Mesenchymal stem cell (in vitro differentiated cells and primary cell): ENCODE data around the gene KLRC4.

Source experiments
- DNase-seq: peaks from one replicate; pipeline ENCODE4 v3.0.0-alpha.2; 2013
- H2AFZ ChIP-seq: one replicate; pipeline ENCODE4 v1.6.1; 2013; ENCODE audit warnings: low read depth, mild to moderate bottlenecking, control low read depth, inconsistent platforms, low read length, moderate library complexity
- H2AK5ac ChIP-seq: 2 replicates; pipeline ENCODE4 v1.6.1; 2013; ENCODE audit warnings: low read length, moderate library complexity, mild to moderate bottlenecking, inconsistent platforms; ENCODE audit not compliant: severe bottlenecking
- H2BK120ac ChIP-seq: one replicate; pipeline ENCODE4 v1.6.1; 2013; ENCODE audit warnings: low read depth, mild to moderate bottlenecking, inconsistent platforms, low read length, moderate library complexity
- H2BK12ac ChIP-seq, 2 experiments: one replicate each; pipeline ENCODE4 v1.6.1; 2013; ENCODE audit warnings: inconsistent platforms in 2 of 2, low read length in 2 of 2, mild to moderate bottlenecking in 2 of 2, moderate library complexity in 2 of 2, control low read depth in 1 of 2
- H2BK15ac ChIP-seq: one replicate; pipeline ENCODE4 v1.6.1; 2013; ENCODE audit warnings: mild to moderate bottlenecking, low read depth, inconsistent platforms; ENCODE audit not compliant: poor library complexity, severe bottlenecking
- H2BK5ac ChIP-seq: 2 replicates; pipeline ENCODE4 v1.6.1; 2013; ENCODE audit warnings: low read depth, mild to moderate bottlenecking, low read length, control low read depth, inconsistent platforms; ENCODE audit not compliant: poor library complexity, severe bottlenecking
- H3K14ac ChIP-seq, 2 experiments: one replicate each; pipeline ENCODE4 v1.6.1; 2013; ENCODE audit warnings: inconsistent platforms in 2 of 2, low read length in 2 of 2, control low read depth in 1 of 2, mild to moderate bottlenecking in 1 of 2, moderate library complexity in 1 of 2
- H3K18ac ChIP-seq, 2 experiments: one replicate each; pipeline ENCODE4 v1.6.1; 2013; ENCODE audit warnings: inconsistent platforms in 2 of 2, low read length in 2 of 2, control low read depth in 1 of 2, low read depth in 1 of 2, mild to moderate bottlenecking in 1 of 2
- H3K23ac ChIP-seq, 2 experiments: one replicate each; pipeline ENCODE4 v1.6.1; 2013; ENCODE audit warnings: inconsistent platforms in 2 of 2, low read length in 2 of 2, mild to moderate bottlenecking in 2 of 2, moderate library complexity in 2 of 2, control low read depth in 1 of 2
- H3K27ac ChIP-seq: 2 replicates; pipeline ENCODE4 v1.5.1; 2013; ENCODE audit warnings: mild to moderate bottlenecking, moderate library complexity, low read length, control low read depth, inconsistent platforms; ENCODE audit not compliant: poor library complexity, severe bottlenecking
- H3K27me3 ChIP-seq, 2 experiments: 2 replicates each; pipeline versions ENCODE4 v1.6.1 to v1.7.0; 2013; ENCODE audit warnings: low read length in 2 of 2, mild to moderate bottlenecking in 2 of 2, moderate library complexity in 2 of 2, control low read depth in 1 of 2, inconsistent platforms in 1 of 2; ENCODE audit not compliant: control insufficient read depth in 1 of 2, insufficient read depth in 1 of 2
- H3K36me3 ChIP-seq, 2 experiments: 2 replicates each; pipeline versions ENCODE4 v1.6.1 to v1.7.0; 2013; ENCODE audit warnings: low read length in 2 of 2, control low read depth in 1 of 2, inconsistent platforms in 1 of 2, low read depth in 1 of 2, mild to moderate bottlenecking in 1 of 2; ENCODE audit not compliant: insufficient read depth in 2 of 2, control insufficient read depth in 1 of 2
- H3K4ac ChIP-seq, 2 experiments: one replicate each; pipeline ENCODE4 v1.6.1; 2013; ENCODE audit warnings: inconsistent platforms in 2 of 2, low read length in 2 of 2, mild to moderate bottlenecking in 2 of 2, moderate library complexity in 2 of 2, control low read depth in 1 of 2, low read depth in 1 of 2
- H3K4me1 ChIP-seq: 2 replicates; pipeline ENCODE4 v1.6.1; 2013; ENCODE audit warnings: low read depth, low read length, control low read depth; ENCODE audit not compliant: control insufficient read depth, insufficient read depth
- H3K4me2 ChIP-seq: 2 replicates; pipeline ENCODE4 v1.6.1; 2013; ENCODE audit warnings: low read length, mild to moderate bottlenecking, inconsistent platforms; ENCODE audit not compliant: poor library complexity, severe bottlenecking
- H3K4me3 ChIP-seq, 2 experiments: 2 replicates each; pipeline versions ENCODE4 v1.5.1 to v1.7.0; 2013; ENCODE audit warnings: low read length in 2 of 2, mild to moderate bottlenecking in 2 of 2, control low read depth in 1 of 2, low read depth in 1 of 2; ENCODE audit not compliant: insufficient read depth in 1 of 2
- H3K79me1 ChIP-seq: replicated peaks from 2 replicates; pipeline ENCODE4 v1.6.1; 2013; ENCODE audit warnings: mild to moderate bottlenecking, control low read depth, low read length, inconsistent platforms; ENCODE audit not compliant: poor library complexity, severe bottlenecking
- H3K9ac ChIP-seq: 2 replicates; pipeline ENCODE4 v1.7.0; 2013; ENCODE audit warnings: mild to moderate bottlenecking, low read length, moderate library complexity
- H3K9me3 ChIP-seq: 2 replicates; pipeline ENCODE4 v1.7.0; 2013; ENCODE audit warnings: mild to moderate bottlenecking, low read length; ENCODE audit not compliant: control insufficient read depth
- H4K8ac ChIP-seq: one replicate; pipeline ENCODE4 v1.6.1; 2013; ENCODE audit warnings: inconsistent platforms, mild to moderate bottlenecking, low read length, moderate library complexity
- H4K91ac ChIP-seq: one replicate; pipeline ENCODE4 v1.6.1; 2013; ENCODE audit warnings: mild to moderate bottlenecking, low read length, inconsistent platforms
- WGBS: methylation state at CpG from one replicate; pipeline ENCODE4 v1.1.7; 2013; ENCODE audit warnings: mixed read lengths; 5-methylcytosine and 5-hydroxymethylcytosine counted together

KLRC4 gene

DNA sequence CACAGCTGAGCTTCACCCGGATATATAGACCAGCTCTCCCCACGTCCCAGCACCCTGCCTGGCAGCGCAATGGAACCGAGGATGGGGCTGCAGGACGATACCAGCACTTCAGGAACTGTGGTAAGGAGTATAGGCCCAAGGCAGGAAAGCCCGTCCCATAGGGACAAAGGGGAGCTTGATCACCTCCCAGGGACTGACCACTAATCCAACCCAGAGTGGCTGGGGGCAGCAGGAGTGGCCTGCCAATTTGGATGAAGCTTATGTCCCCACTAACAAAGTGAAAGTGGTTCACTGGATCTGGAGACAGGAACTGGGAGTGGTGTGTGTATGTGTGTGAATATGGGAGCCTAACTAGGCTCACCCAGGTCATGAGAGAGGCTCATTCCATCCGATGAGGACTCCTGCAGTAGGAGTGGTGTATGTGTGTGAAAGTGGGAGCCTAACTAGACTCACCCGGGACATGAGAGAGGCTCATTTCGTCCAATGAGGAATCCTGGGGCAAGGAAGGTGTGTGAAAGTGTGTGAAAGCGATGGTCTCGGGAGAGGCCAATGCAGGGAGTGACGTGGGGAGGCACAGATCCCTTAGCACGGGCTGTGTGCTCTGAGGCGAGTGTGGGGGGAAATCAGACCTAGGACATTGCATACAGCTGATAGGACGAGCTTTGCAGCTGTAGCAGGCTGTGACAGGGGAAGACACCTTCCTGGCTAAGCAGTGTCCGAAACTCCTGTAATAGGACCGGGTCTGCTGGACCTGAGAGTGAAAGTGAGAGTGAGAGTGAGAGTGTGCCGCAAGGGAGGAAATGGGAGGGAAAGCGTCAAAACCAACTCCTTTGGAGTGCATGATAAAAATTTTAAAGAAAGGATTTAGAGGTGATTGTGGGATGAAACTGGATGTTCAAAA, 45.4 kb downstream of the KLRC4 start:
- Histone ChIP-seq H2AK5ac (peak overlapping the region; percentile 93), H3K9ac (peak overlapping the region; percentile 95), H3K27ac (peak overlapping the region; percentile 97), H3K4me1 (peaks cover 9% of the 10 kb centered on the region), H2BK120ac (peak overlapping the region; percentile 98), H3K14ac (peak overlapping the region in 1 of 2 experiments; percentile 93), H3K18ac (peak overlapping the region; percentile 91 to 95), H3K4ac (peak overlapping the region; percentile 89 to 99), H2AFZ (peak overlapping the region; percentile 65), H2BK12ac (peak overlapping the region; percentile 20 to 80), H3K27me3 (no peaks in the 10 kb centered on the region), H3K4me3 (peak overlapping the region; percentile 48 to 84), H4K91ac (peak overlapping the region; percentile 77), H3K23ac (no peak overlapping the region), H2BK5ac (peak overlapping the region; percentile 90), H3K36me3 (peaks cover 0 to 4% of the 10 kb centered on the region in 2 experiments), H2BK15ac (peak overlapping the region; percentile 80), H3K9me3 (peaks cover 8% of the 10 kb centered on the region), H3K4me2 (peak overlapping the region; percentile 79), H4K8ac (peak overlapping the region; percentile 94), H3K79me1 (peaks cover 10% of the 10 kb centered on the region)
- WGBS = 22% methylated on average over 19 of the region's 19 CpGs
- DNase-seq = peak; percentile 73

- Histone ChIP-seq H3K14ac (peak overlapping the region in 1 of 2 experiments; percentile 93), H2AK5ac (peak overlapping the region; percentile 93), H2AFZ (peak overlapping the region; percentile 65), H3K79me1 (peaks cover 9% of the 10 kb centered on the region), H3K36me3 (peaks cover 0 to 4% of the 10 kb centered on the region in 2 experiments), H3K23ac (no peak overlapping the region), H3K4me3 (peak overlapping the region; percentile 31 to 84), H2BK120ac (peak overlapping the region; percentile 98), H3K27me3 (no peaks in the 10 kb centered on the region), H4K91ac (peak overlapping the region; percentile 77), H3K4me2 (peak overlapping the region; percentile 79), H2BK15ac (peak overlapping the region; percentile 80), H4K8ac (peak overlapping the region; percentile 94), H3K9me3 (peaks cover 8% of the 10 kb centered on the region), H2BK5ac (peak overlapping the region; percentile 90), H2BK12ac (peak overlapping the region; percentile 20 to 80), H3K4ac (peak overlapping the region; percentile 89 to 99), H3K27ac (peak overlapping the region; percentile 97), H3K4me1 (peaks cover 9% of the 10 kb centered on the region), H3K18ac (peak overlapping the region; percentile 91 to 95), H3K9ac (peak overlapping the region; percentile 95)
- WGBS = 70% methylated on average over 5 of the region's 5 CpGs
- no peak for DNase-seq
These were observed 46.0 kb downstream of the KLRC4 start for GRCh38 chr12:10363658-10363913.

DNA sequence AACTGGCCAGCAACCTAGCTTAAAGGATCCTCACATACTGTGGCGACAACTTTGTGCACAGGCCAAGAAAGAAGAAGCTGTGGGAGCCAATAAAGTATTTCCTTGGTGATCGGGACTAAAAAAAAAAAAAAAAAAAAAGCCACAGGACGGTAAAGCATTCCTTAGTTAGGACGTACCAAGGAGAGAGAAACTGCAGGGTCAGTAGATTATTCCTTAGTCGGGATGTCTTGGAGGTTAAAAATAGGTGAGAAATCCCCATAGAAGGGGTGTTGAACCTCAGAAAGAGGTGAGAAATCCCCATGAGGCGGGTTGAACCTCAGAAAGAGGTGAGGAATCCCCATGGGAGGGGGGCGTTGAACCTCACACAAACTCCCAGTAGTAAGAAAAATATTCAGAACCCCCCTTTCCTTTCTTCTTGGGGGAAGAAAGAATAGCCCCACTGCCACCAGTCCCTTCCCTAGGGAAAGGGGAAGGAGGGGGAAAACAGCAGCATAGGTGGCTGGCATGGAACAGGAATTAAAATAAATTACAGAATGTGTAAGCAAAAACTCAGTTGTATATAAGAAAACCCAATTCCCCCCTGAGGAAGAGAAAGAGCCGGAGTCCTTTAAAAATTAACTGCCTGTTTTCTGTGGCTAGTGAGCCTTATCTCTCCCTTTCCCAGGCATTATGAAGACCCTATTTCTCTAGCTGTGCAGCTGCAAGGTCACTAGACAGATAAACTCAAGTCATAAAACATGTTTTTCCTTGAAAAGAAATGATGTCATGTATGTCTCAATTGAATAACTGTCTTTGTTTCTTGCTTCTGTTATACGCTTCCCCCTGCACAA, 46.5 kb downstream of the KLRC4 start:
- peak overlapping the region; percentile 85 for H2BK120ac ChIP-seq
- no peak overlapping the region for H2AFZ ChIP-seq
- peak overlapping the region; percentile 95 for H3K9ac ChIP-seq
- no peaks in the 10 kb centered on the region for H3K36me3 ChIP-seq
- H2BK5ac ChIP-seq = peak overlapping the region; percentile 97
- H3K27ac ChIP-seq = peak overlapping the region; percentile 97
- H3K4me1 ChIP-seq = peaks cover 9% of the 10 kb centered on the region
- H4K8ac ChIP-seq = peak overlapping the region; percentile 10
- H2BK15ac ChIP-seq = no peak overlapping the region
- no peak overlapping the region for H3K23ac ChIP-seq
- peak overlapping the region in 1 of 2 experiments; percentile 63 for H3K4ac ChIP-seq
- peak; percentile 52 for DNase-seq
- H3K4me2 ChIP-seq = peak overlapping the region; percentile 79
- WGBS = 12% methylated on average over 7 of the region's 9 CpGs
- H2AK5ac ChIP-seq = peak overlapping the region; percentile 93
- no peaks in the 10 kb centered on the region for H3K27me3 ChIP-seq
- peak overlapping the region in 1 of 2 experiments; percentile 84 for H3K4me3 ChIP-seq
- H3K14ac ChIP-seq = no peak overlapping the region
- H4K91ac ChIP-seq = peak overlapping the region; percentile 29
- H3K18ac ChIP-seq = peak overlapping the region in 1 of 2 experiments; percentile 95
- peaks cover 5% of the 10 kb centered on the region for H3K9me3 ChIP-seq
- no peak overlapping the region for H2BK12ac ChIP-seq
- peaks cover 4% of the 10 kb centered on the region for H3K79me1 ChIP-seq

GRCh38 chr12:10362325-10362724, 47.2 kb downstream of the KLRC4 start:
- Histone ChIP-seq H3K79me1 (peaks cover 2% of the 10 kb centered on the region), H3K23ac (no peak overlapping the region), H2BK15ac (no peak overlapping the region), H3K14ac (no peak overlapping the region), H3K4ac (no peak overlapping the region), H3K9ac (peak overlapping the region; percentile 95), H3K18ac (peak overlapping the region in 1 of 2 experiments; percentile 41), H2AK5ac (peak overlapping the region; percentile 86), H2BK5ac (peak overlapping the region; percentile 97), H2BK12ac (peak overlapping the region in 1 of 2 experiments; percentile 48), H2BK120ac (no peak overlapping the region), H3K27ac (peak overlapping the region; percentile 97), H4K91ac (no peak overlapping the region), H3K27me3 (no peaks in the 10 kb centered on the region), H2AFZ (no peak overlapping the region), H3K4me1 (peaks cover 9% of the 10 kb centered on the region), H3K4me3 (no peak overlapping the region), H3K9me3 (no peaks in the 10 kb centered on the region), H4K8ac (no peak overlapping the region), H3K4me2 (peak overlapping the region; percentile 14), H3K36me3 (no peaks in the 10 kb centered on the region)
- 50% methylated on average over 3 of the region's 3 CpGs for WGBS
- no peak for DNase-seq
